Caco-2 (cell line): Measurements from ENCODE around the gene ESPNL. TPM values are rescaled to one million over a fixed set of nuclear protein-coding genes. Genes with fewer than 3 reads are reported as not detected.

Source experiments
- BruUV-seq: library from RNA; stranded (reverse); fragments of 400-500 nt; replicated peaks from 2 replicates; lab custom pipeline; 2021; lab: Mats Ljungman, UMichigan
- CTCF ChIA-PET: fragments of 300-600 bp; sonication (Branson Sonifier 250); formaldehyde crosslinking; loops from one replicate; lab custom pipeline; 2022; ENCODE audit warnings: antibody characterized with exemption; lab: Charles Lee
- POLR2A ChIA-PET: fragments of 300-600 bp; sonication (Branson Sonifier 250); formaldehyde crosslinking; loops from one replicate; lab custom pipeline; 2022; ENCODE audit warnings: antibody characterized with exemption; lab: Charles Lee
- DNase-seq, 2 experiments: peaks; one replicate each; pipeline versions ENCODE4 v3.0.0 to v3.0.0-alpha.2; 2020 to 2022
- H3K27me3 ChIP-seq: replicated peaks from 2 replicates; pipeline ENCODE4 v1.6.0; 2011; ENCODE audit warnings: low read length; ENCODE audit not compliant: control insufficient read depth, insufficient read depth
- H3K36me3 ChIP-seq: 2 replicates; pipeline ENCODE4 v1.5.1; 2011; ENCODE audit warnings: low read length; ENCODE audit not compliant: control insufficient read depth, insufficient read depth
- H3K4me1 ChIP-seq: fragments of 250-450 bp; sonication (Bioruptor Pico); 2 replicates; pipeline ENCODE4 v1.5.1; 2020; ENCODE audit warnings: mild to moderate bottlenecking
- H3K4me3 ChIP-seq: 2 replicates; pipeline ENCODE4 v1.5.1; 2011; ENCODE audit warnings: low read depth, mild to moderate bottlenecking, control low read depth, low read length
- H3K9me3 ChIP-seq: fragments of 250-450 bp; sonication (Bioruptor Pico); 2 replicates; pipeline ENCODE4 v1.5.1; 2020; ENCODE audit warnings: mild to moderate bottlenecking, moderate library complexity
- H3K27ac Mint-ChIP-seq: one replicate; pipeline ENCODE4 v1.8.0; 2022; ENCODE audit warnings: mixed read lengths; ENCODE audit not compliant: unreplicated experiment
- H3K27me3 Mint-ChIP-seq: one replicate; pipeline ENCODE4 v1.8.0; 2022; ENCODE audit warnings: mixed read lengths; ENCODE audit not compliant: insufficient read depth, unreplicated experiment
- H3K36me3 Mint-ChIP-seq: one replicate; pipeline ENCODE4 v1.8.0; 2022; ENCODE audit warnings: mild to moderate bottlenecking, mixed read lengths; ENCODE audit not compliant: insufficient read depth, unreplicated experiment
- H3K4me1 Mint-ChIP-seq: one replicate; pipeline ENCODE4 v1.8.0; 2022; ENCODE audit warnings: low read depth, mixed read lengths; ENCODE audit not compliant: unreplicated experiment
- H3K4me3 Mint-ChIP-seq: one replicate; pipeline ENCODE4 v1.8.0; 2022; ENCODE audit warnings: mild to moderate bottlenecking, moderate library complexity, mixed read lengths; ENCODE audit not compliant: unreplicated experiment
- H3K9me3 Mint-ChIP-seq: one replicate; pipeline ENCODE4 v1.8.0; 2022; ENCODE audit warnings: mixed read lengths; ENCODE audit not compliant: unreplicated experiment
- intact Hi-C: fragments of 100-400 bp; cut with micrococcal nuclease; formaldehyde crosslinking; loops from one replicate; pipeline ENCODE4 v1.10.0; 2022; ENCODE audit not compliant: unreplicated experiment
- total RNA-seq: library from RNA; stranded (reverse); gene quantifications from 2 replicates; pipeline ENCODE4 v1.2.3, GENCODE V29; 2022
- TF ChIP-seq, protein P1 (sequence below), 2 experiments: fragments of 200-600 bp in 1 of 2; IDR thresholded peaks; 1 replicate in 1 of 2; 2 replicates in 1 of 2; pipeline versions ENCODE4 v1.5.1 to v1.8.0; 2011 to 2022; ENCODE audit warnings: antibody characterized with exemption in 1 of 2, control low read depth in 1 of 2, inconsistent platforms in 1 of 2, low read depth in 1 of 2, low read length in 1 of 2, mild to moderate bottlenecking in 1 of 2, moderate library complexity in 1 of 2; ENCODE audit not compliant: insufficient read depth in 1 of 2, severe bottlenecking in 1 of 2, unreplicated experiment in 1 of 2

The ESPNL gene
- total RNA-seq, 1 experiment from 2014 or later: not detected

DNA sequence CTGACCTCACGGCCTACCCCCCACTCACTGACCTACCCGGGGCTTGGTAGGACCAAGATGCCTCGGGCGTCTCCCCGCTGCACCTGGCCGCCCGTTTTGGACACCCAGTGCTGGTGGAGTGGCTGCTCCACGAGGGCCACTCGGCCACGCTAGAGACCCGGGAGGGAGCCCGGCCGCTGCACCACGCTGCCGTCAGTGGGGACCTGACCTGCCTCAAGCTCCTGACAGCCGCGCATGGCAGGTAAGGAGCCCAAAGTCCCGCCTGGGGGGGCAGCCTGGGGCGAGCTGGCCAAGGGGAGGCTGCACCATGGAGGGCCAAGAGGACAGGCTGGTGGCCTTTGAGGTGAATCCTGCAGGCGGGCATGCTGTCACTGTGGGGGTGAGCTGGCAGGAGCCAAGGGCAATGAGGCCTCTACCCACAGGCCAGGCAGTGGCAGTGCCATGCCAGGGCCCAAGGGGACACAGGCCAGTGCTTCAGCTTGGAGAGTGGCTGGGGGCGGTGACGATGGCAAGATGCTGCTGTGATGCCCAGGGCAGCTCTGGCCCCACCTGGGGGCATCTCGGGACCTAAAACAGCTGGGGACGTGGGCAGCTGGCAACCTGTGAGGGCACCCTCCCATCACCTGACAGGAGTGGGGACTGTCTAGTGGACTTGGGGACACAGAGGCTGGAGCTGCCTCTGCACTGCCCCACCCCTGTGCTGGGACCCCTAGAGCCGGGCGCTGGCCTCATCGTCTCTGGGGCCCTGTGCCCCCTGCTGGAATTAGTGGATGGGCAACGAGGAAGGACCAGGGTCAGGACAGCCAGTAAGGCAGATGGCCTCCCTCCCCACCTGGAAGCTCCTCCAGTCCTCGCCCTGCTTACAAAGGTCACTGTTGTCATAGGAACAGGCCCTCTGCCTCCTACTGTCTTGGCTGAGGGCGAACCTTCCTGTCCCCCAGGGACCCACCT is 2.0 kb downstream of the ESPNL start:
- Mint-ChIP-seq H3K9me3 (no peaks in the 10 kb centered on the region), H3K4me3 (no peak overlapping the region), H3K36me3 (peaks cover 4% of the 10 kb centered on the region), H3K27me3 (no peaks in the 10 kb centered on the region), H3K27ac (no peak overlapping the region), H3K4me1 (no peaks in the 10 kb centered on the region)
- ChIA-PET POLR2A (no interaction called here), CTCF (no interaction called here)
- H3K27me3 ChIP-seq: no peaks in the 10 kb centered on the region
- no TSS peak for BruUV-seq
- no peaks in the 10 kb centered on the region for H3K9me3 ChIP-seq
- intact Hi-C loops: loop anchor here (2.0 kb wide), 1 partner anchor 243 kb away; the partner anchor contains the start of gene RAMP1
- H3K36me3 ChIP-seq: no peaks in the 10 kb centered on the region
- no peaks in the 10 kb centered on the region for H3K4me1 ChIP-seq
- no peak for DNase-seq
- no peak overlapping the region for H3K4me3 ChIP-seq
- TF ChIP-seq, protein P1, sequence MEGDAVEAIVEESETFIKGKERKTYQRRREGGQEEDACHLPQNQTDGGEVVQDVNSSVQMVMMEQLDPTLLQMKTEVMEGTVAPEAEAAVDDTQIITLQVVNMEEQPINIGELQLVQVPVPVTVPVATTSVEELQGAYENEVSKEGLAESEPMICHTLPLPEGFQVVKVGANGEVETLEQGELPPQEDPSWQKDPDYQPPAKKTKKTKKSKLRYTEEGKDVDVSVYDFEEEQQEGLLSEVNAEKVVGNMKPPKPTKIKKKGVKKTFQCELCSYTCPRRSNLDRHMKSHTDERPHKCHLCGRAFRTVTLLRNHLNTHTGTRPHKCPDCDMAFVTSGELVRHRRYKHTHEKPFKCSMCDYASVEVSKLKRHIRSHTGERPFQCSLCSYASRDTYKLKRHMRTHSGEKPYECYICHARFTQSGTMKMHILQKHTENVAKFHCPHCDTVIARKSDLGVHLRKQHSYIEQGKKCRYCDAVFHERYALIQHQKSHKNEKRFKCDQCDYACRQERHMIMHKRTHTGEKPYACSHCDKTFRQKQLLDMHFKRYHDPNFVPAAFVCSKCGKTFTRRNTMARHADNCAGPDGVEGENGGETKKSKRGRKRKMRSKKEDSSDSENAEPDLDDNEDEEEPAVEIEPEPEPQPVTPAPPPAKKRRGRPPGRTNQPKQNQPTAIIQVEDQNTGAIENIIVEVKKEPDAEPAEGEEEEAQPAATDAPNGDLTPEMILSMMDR (IDR thresholded peaks at IDR 0.05; ENCODE audit: insufficient read depth in 1 of 2, low read depth in 1 of 2, low read length in 1 of 2, severe bottlenecking in 1 of 2, unreplicated experiment in 1 of 2): no peak

DNA sequence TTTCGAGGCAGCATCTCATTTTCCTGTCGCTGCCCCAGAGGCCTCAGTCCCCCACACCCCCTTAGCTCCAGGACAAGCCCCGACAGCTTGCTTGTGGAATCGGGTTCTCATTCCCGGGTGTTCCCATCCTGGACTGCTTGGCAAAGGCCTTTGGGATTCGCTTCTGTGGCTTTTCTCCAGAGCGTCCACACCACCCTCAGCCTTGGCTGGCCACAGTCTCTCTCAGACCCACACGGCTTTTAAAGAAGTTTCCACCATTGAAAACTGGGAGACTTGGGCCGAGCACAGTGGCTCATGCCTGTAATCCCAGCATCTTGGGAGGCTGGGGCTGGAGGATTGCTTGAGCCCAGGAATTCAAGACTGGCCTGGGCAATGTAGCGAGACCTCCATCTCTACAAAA is 2.7 kb downstream of the ESPNL start:
- no peaks in the 10 kb centered on the region for H3K36me3 ChIP-seq
- BruUV-seq: no TSS peak
- no peak for DNase-seq
- H3K4me1 ChIP-seq: no peaks in the 10 kb centered on the region
- CTCF ChIA-PET: no interaction called here
- Mint-ChIP-seq H3K4me3 (no peak overlapping the region), H3K27me3 (no peaks in the 10 kb centered on the region), H3K36me3 (no peaks in the 10 kb centered on the region), H3K4me1 (no peaks in the 10 kb centered on the region), H3K27ac (no peak overlapping the region), H3K9me3 (no peaks in the 10 kb centered on the region)
- POLR2A ChIA-PET: no interaction called here
- no peaks in the 10 kb centered on the region for H3K9me3 ChIP-seq
- intact Hi-C loops: loop anchor here (2.0 kb wide), 1 partner anchor 244 kb away; the partner anchor contains the start of gene RAMP1
- H3K4me3 ChIP-seq: no peak overlapping the region
- TF ChIP-seq, protein P1 (IDR thresholded peaks at IDR 0.05; ENCODE audit: insufficient read depth in 1 of 2, low read depth in 1 of 2, low read length in 1 of 2, severe bottlenecking in 1 of 2, unreplicated experiment in 1 of 2): no peak
- H3K27me3 ChIP-seq: no peaks in the 10 kb centered on the region

DNA sequence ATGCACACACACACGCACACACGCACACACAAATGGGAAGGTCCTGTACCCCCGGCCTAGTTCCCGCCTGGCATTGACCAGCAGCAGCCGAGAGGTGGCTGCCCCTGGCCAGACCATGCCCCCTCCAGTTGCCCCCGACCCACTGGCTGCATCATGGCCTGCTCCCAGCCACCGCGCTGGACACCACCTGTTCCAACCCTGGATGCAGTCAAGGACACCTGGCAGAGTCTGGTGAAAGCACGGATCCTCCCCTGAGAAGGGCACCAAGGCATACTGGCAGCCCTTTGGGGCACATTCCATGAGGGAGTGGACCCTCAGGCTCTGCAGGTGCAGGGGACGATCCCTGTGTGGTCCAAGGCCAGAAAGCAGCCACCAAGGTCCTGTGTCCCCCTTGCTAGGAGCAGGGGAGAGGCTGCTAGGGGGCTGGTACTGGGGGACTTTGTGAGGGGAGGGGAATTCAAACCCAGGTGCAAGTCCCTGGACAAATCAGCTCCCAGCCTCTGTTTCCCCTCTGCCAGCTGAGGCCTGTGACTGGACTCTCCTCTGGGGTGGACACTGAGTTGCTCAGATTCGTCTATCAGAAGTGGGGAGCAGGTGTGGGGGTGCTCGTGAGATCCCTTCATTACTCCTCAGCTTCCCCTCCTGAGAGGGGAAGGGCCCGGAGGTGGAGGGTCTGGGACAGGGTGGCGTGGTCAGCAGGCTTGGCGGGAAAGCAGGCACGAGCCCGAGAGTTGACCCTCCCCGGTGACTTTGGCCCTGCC is 3.5 kb downstream of the ESPNL start:
- ChIA-PET CTCF (no interaction called here), POLR2A (no interaction called here)
- no peaks in the 10 kb centered on the region for H3K36me3 Mint-ChIP-seq
- TF ChIP-seq, protein P1 (IDR thresholded peaks at IDR 0.05; ENCODE audit: insufficient read depth in 1 of 2, low read depth in 1 of 2, low read length in 1 of 2, severe bottlenecking in 1 of 2, unreplicated experiment in 1 of 2): no peak
- no peaks in the 10 kb centered on the region for H3K9me3 Mint-ChIP-seq
- no peaks in the 10 kb centered on the region for H3K4me1 ChIP-seq
- no peak overlapping the region for H3K4me3 Mint-ChIP-seq
- no peaks in the 10 kb centered on the region for H3K9me3 ChIP-seq
- no peaks in the 10 kb centered on the region for H3K36me3 ChIP-seq
- intact Hi-C loops: loop anchor here (2.0 kb wide), 1 partner anchor 245 kb away; the partner anchor contains the start of gene RAMP1
- no peaks in the 10 kb centered on the region for H3K27me3 Mint-ChIP-seq
- H3K4me1 Mint-ChIP-seq: no peaks in the 10 kb centered on the region
- no TSS peak for BruUV-seq
- H3K4me3 ChIP-seq: no peak overlapping the region
- H3K27ac Mint-ChIP-seq: no peak overlapping the region
- DNase-seq: no peak
- no peaks in the 10 kb centered on the region for H3K27me3 ChIP-seq
